GM20431 (cell line): Measurements from ENCODE around the gene KCNV2.

Source experiments
- in situ Hi-C: fragments of 300-500 bp; cut with MseI, MboI; formaldehyde crosslinking; loops from one replicate; pipeline ENCODE4 v1.15.0; 2020; ENCODE audit warnings: low sequenced_read_pairs; ENCODE audit not compliant: unreplicated experiment

Gene KCNV2

GRCh38 chr9:2745560-2746380, 28.5 kb downstream of the KCNV2 start:
- in situ Hi-C loops: no loop called here

- in situ Hi-C loops: no loop called here
Measured at GRCh38 chr9:2749485-2749884, 32.2 kb downstream of the KCNV2 start.

- in situ Hi-C loops: no loop called here
Measured at GRCh38 chr9:2755285-2755684, 38.0 kb downstream of the KCNV2 start.

GRCh38 chr9:2758162-2758897, 41.0 kb downstream of the KCNV2 start:
- in situ Hi-C loops: no loop called here

GRCh38 chr9:2758898-2759510, 41.7 kb downstream of the KCNV2 start:
- in situ Hi-C loops: no loop called here

GRCh38 chr9:2761424-2761823, 44.1 kb downstream of the KCNV2 start:
- in situ Hi-C loops: no loop called here

- in situ Hi-C loops: no loop called here
Measured at GRCh38 chr9:2764353-2764752, 47.0 kb downstream of the KCNV2 start.

GRCh38 chr9:2765250-2765880, 48.1 kb downstream of the KCNV2 start:
- in situ Hi-C loops: no loop called here

GRCh38 chr9:2767800-2768677, 50.7 kb downstream of the KCNV2 start:
- in situ Hi-C loops: no loop called here

GRCh38 chr9:2771087-2771486, 53.8 kb downstream of the KCNV2 start:
- in situ Hi-C loops: no loop called here

- in situ Hi-C loops: no loop called here
Measured at GRCh38 chr9:2771661-2772060, 54.4 kb downstream of the KCNV2 start.

GRCh38 chr9:2777454-2777853, 60.1 kb downstream of the KCNV2 start:
- in situ Hi-C loops: no loop called here

- in situ Hi-C loops: no loop called here
Measured at GRCh38 chr9:2778816-2779215, 61.5 kb downstream of the KCNV2 start.
